DND-41 (cell line): ENCODE measurements around the gene STIMATE.

Experiments
- CTCF ChIP-seq: IDR thresholded peaks from 2 replicates; pipeline ENCODE4 v1.5.1; 2012; ENCODE audit warnings: borderline replicate concordance, low read length, moderate library complexity, mild to moderate bottlenecking; ENCODE audit not compliant: poor library complexity, severe bottlenecking; ENCODE audit errors: extremely low read depth
- EZH2 ChIP-seq: IDR thresholded peaks from 3 replicates; pipeline ENCODE4 v1.6.1; 2012; ENCODE audit warnings: borderline replicate concordance, low read depth, mild to moderate bottlenecking, moderate library complexity, low read length, inconsistent platforms; ENCODE audit not compliant: severe bottlenecking

- TF ChIP-seq EZH2, result no peak
- no peak for TF ChIP-seq CTCF
These were observed 104.9 kb downstream of the STIMATE start for GRCh38 chr3:52792413-52792812.
